Mesenchymal stem cell (in vitro differentiated cells and primary cell): ENCODE data around the gene DAB2.

Experiments
- DNase-seq: peaks from one replicate; pipeline ENCODE4 v3.0.0-alpha.2; 2013
- H2AFZ ChIP-seq: one replicate; pipeline ENCODE4 v1.6.1; 2013; ENCODE audit warnings: low read depth, mild to moderate bottlenecking, control low read depth, inconsistent platforms, low read length, moderate library complexity
- H2AK5ac ChIP-seq: 2 replicates; pipeline ENCODE4 v1.6.1; 2013; ENCODE audit warnings: low read length, moderate library complexity, mild to moderate bottlenecking, inconsistent platforms; ENCODE audit not compliant: severe bottlenecking
- H2BK120ac ChIP-seq: one replicate; pipeline ENCODE4 v1.6.1; 2013; ENCODE audit warnings: low read depth, mild to moderate bottlenecking, inconsistent platforms, low read length, moderate library complexity
- H2BK12ac ChIP-seq, 2 experiments: one replicate each; pipeline ENCODE4 v1.6.1; 2013; ENCODE audit warnings: inconsistent platforms in 2 of 2, low read length in 2 of 2, mild to moderate bottlenecking in 2 of 2, moderate library complexity in 2 of 2, control low read depth in 1 of 2
- H2BK15ac ChIP-seq: one replicate; pipeline ENCODE4 v1.6.1; 2013; ENCODE audit warnings: mild to moderate bottlenecking, low read depth, inconsistent platforms; ENCODE audit not compliant: poor library complexity, severe bottlenecking
- H2BK5ac ChIP-seq: 2 replicates; pipeline ENCODE4 v1.6.1; 2013; ENCODE audit warnings: low read depth, mild to moderate bottlenecking, low read length, control low read depth, inconsistent platforms; ENCODE audit not compliant: poor library complexity, severe bottlenecking
- H3K14ac ChIP-seq, 2 experiments: one replicate each; pipeline ENCODE4 v1.6.1; 2013; ENCODE audit warnings: inconsistent platforms in 2 of 2, low read length in 2 of 2, control low read depth in 1 of 2, mild to moderate bottlenecking in 1 of 2, moderate library complexity in 1 of 2
- H3K18ac ChIP-seq, 2 experiments: one replicate each; pipeline ENCODE4 v1.6.1; 2013; ENCODE audit warnings: inconsistent platforms in 2 of 2, low read length in 2 of 2, control low read depth in 1 of 2, low read depth in 1 of 2, mild to moderate bottlenecking in 1 of 2
- H3K23ac ChIP-seq, 2 experiments: one replicate each; pipeline ENCODE4 v1.6.1; 2013; ENCODE audit warnings: inconsistent platforms in 2 of 2, low read length in 2 of 2, mild to moderate bottlenecking in 2 of 2, moderate library complexity in 2 of 2, control low read depth in 1 of 2
- H3K27ac ChIP-seq: 2 replicates; pipeline ENCODE4 v1.5.1; 2013; ENCODE audit warnings: mild to moderate bottlenecking, moderate library complexity, low read length, control low read depth, inconsistent platforms; ENCODE audit not compliant: poor library complexity, severe bottlenecking
- H3K27me3 ChIP-seq, 2 experiments: 2 replicates each; pipeline versions ENCODE4 v1.6.1 to v1.7.0; 2013; ENCODE audit warnings: low read length in 2 of 2, mild to moderate bottlenecking in 2 of 2, moderate library complexity in 2 of 2, control low read depth in 1 of 2, inconsistent platforms in 1 of 2; ENCODE audit not compliant: control insufficient read depth in 1 of 2, insufficient read depth in 1 of 2
- H3K36me3 ChIP-seq, 2 experiments: 2 replicates each; pipeline versions ENCODE4 v1.6.1 to v1.7.0; 2013; ENCODE audit warnings: low read length in 2 of 2, control low read depth in 1 of 2, inconsistent platforms in 1 of 2, low read depth in 1 of 2, mild to moderate bottlenecking in 1 of 2; ENCODE audit not compliant: insufficient read depth in 2 of 2, control insufficient read depth in 1 of 2
- H3K4ac ChIP-seq, 2 experiments: one replicate each; pipeline ENCODE4 v1.6.1; 2013; ENCODE audit warnings: inconsistent platforms in 2 of 2, low read length in 2 of 2, mild to moderate bottlenecking in 2 of 2, moderate library complexity in 2 of 2, control low read depth in 1 of 2, low read depth in 1 of 2
- H3K4me1 ChIP-seq: 2 replicates; pipeline ENCODE4 v1.6.1; 2013; ENCODE audit warnings: low read depth, low read length, control low read depth; ENCODE audit not compliant: control insufficient read depth, insufficient read depth
- H3K4me2 ChIP-seq: 2 replicates; pipeline ENCODE4 v1.6.1; 2013; ENCODE audit warnings: low read length, mild to moderate bottlenecking, inconsistent platforms; ENCODE audit not compliant: poor library complexity, severe bottlenecking
- H3K4me3 ChIP-seq, 2 experiments: 2 replicates each; pipeline versions ENCODE4 v1.5.1 to v1.7.0; 2013; ENCODE audit warnings: low read length in 2 of 2, mild to moderate bottlenecking in 2 of 2, control low read depth in 1 of 2, low read depth in 1 of 2; ENCODE audit not compliant: insufficient read depth in 1 of 2
- H3K79me1 ChIP-seq: replicated peaks from 2 replicates; pipeline ENCODE4 v1.6.1; 2013; ENCODE audit warnings: mild to moderate bottlenecking, control low read depth, low read length, inconsistent platforms; ENCODE audit not compliant: poor library complexity, severe bottlenecking
- H3K9ac ChIP-seq: 2 replicates; pipeline ENCODE4 v1.7.0; 2013; ENCODE audit warnings: mild to moderate bottlenecking, low read length, moderate library complexity
- H3K9me3 ChIP-seq: 2 replicates; pipeline ENCODE4 v1.7.0; 2013; ENCODE audit warnings: mild to moderate bottlenecking, low read length; ENCODE audit not compliant: control insufficient read depth
- H4K8ac ChIP-seq: one replicate; pipeline ENCODE4 v1.6.1; 2013; ENCODE audit warnings: inconsistent platforms, mild to moderate bottlenecking, low read length, moderate library complexity
- H4K91ac ChIP-seq: one replicate; pipeline ENCODE4 v1.6.1; 2013; ENCODE audit warnings: mild to moderate bottlenecking, low read length, inconsistent platforms
- WGBS: methylation state at CpG from one replicate; pipeline ENCODE4 v1.1.7; 2013; ENCODE audit warnings: mixed read lengths; 5-methylcytosine and 5-hydroxymethylcytosine counted together

DAB2 gene

DNA sequence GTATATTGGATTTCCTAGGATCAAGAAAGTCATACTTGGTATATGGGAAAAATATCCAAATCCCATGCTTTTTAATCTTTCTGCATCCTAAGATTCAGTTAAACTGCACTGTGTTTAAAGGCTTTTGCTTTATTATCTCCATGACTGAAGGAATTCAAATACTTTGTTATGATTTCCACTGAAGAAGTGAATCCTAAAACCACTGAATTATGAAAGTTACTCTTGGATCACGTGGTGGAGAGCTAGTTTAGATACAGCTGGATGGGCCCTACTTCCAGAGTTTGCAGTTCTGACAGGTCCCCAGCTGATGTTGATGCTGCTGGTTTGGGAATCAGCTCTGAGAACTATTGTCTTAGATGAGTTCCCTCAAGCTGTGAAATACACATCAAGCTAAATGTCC is 5.0 kb downstream of the DAB2 start:
- H3K9ac ChIP-seq, result peak overlapping the region; percentile 99
- WGBS, result 78% methylated on average over 1 of the region's 1 CpG

DNA sequence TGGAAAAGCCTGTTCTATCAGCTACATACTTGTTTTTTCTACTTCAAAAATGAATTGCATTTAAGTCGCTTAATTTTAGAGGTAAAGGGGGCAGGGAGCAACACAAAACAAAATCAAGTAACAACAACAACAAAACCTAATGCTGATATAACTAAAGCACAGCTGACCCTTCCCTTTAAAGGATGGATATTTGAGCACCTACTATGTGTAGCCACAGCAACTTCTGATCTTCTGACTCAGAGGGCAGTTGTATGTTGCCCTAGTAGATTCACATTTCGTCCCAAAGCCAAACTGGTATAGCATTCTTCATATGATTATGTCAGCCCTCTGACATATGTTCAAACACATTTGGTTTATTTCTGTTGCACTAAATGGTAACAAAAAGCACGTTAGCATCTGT is 6.8 kb downstream of the DAB2 start:
- DNase-seq, result no peak
- H3K14ac ChIP-seq, result no peak overlapping the region
- H3K27ac ChIP-seq, result no peak overlapping the region
- no peak overlapping the region for H4K91ac ChIP-seq
- peak overlapping the region in 1 of 2 experiments; percentile 93 for H3K4me3 ChIP-seq
- H3K18ac ChIP-seq, result no peak overlapping the region
- H2BK5ac ChIP-seq, result no peak overlapping the region
- peaks cover under 1 to 70% of the 10 kb centered on the region in 2 experiments for H3K36me3 ChIP-seq
- peaks cover 7% of the 10 kb centered on the region for H3K4me1 ChIP-seq
- no peak overlapping the region for H3K4ac ChIP-seq
- no peaks in the 10 kb centered on the region for H3K79me1 ChIP-seq
- H3K27me3 ChIP-seq, result no peaks in the 10 kb centered on the region
- no peak overlapping the region for H2AK5ac ChIP-seq
- H2AFZ ChIP-seq, result no peak overlapping the region
- H3K9me3 ChIP-seq, result no peaks in the 10 kb centered on the region
- no peak overlapping the region for H4K8ac ChIP-seq
- no peak overlapping the region for H2BK15ac ChIP-seq
- peak overlapping the region; percentile 99 for H3K9ac ChIP-seq
- H3K4me2 ChIP-seq, result no peak overlapping the region
- H2BK120ac ChIP-seq, result no peak overlapping the region
- no peak overlapping the region for H2BK12ac ChIP-seq
- H3K23ac ChIP-seq, result no peak overlapping the region
- 100% methylated on average over 2 of the region's 3 CpGs for WGBS

More for the DNA sequence above, 5.0 kb downstream of the DAB2 start:
- Histone ChIP-seq H2BK120ac (no peak overlapping the region), H3K4me1 (peaks cover 7% of the 10 kb centered on the region), H2BK15ac (no peak overlapping the region), H3K4me2 (no peak overlapping the region), H3K23ac (no peak overlapping the region), H3K27ac (no peak overlapping the region), H3K4ac (no peak overlapping the region), H3K9me3 (no peaks in the 10 kb centered on the region), H3K36me3 (peaks cover 0 to 57% of the 10 kb centered on the region in 2 experiments), H2BK12ac (no peak overlapping the region), H2AK5ac (no peak overlapping the region), H3K18ac (no peak overlapping the region), H3K79me1 (no peaks in the 10 kb centered on the region), H4K8ac (no peak overlapping the region), H2BK5ac (no peak overlapping the region), H3K4me3 (peak overlapping the region in 1 of 2 experiments; percentile 93), H2AFZ (no peak overlapping the region), H3K27me3 (no peaks in the 10 kb centered on the region), H3K14ac (no peak overlapping the region), H4K91ac (no peak overlapping the region)
- no peak for DNase-seq

DNA sequence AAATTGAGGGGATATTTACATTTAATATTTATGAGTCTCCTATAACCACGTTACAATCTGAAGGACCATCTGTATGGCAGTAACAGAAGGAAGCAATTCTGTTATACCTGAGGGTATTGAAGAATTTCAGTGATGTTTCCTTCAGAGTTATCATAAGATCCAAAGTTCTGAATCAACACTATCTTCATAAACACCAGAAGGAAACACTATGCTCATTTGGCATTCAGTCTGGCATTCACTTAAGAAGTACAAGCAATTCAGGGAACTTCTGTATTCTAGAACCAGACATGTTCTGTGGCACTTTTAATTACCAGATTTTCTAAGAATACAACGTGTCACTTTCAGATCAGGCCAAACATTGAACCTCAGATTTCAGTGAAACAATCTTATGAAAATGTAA is 9.6 kb downstream of the DAB2 start:
- 91% methylated on average over 1 of the region's 2 CpGs for WGBS
- no peak overlapping the region for H4K8ac ChIP-seq
- no peak overlapping the region for H2BK5ac ChIP-seq
- H3K27ac ChIP-seq, result no peak overlapping the region
- H3K9me3 ChIP-seq, result no peaks in the 10 kb centered on the region
- H2BK15ac ChIP-seq, result no peak overlapping the region
- H3K18ac ChIP-seq, result no peak overlapping the region
- H3K23ac ChIP-seq, result no peak overlapping the region
- H3K4me3 ChIP-seq, result peak overlapping the region in 1 of 2 experiments; percentile 11
- H3K27me3 ChIP-seq, result no peaks in the 10 kb centered on the region
- no peak overlapping the region for H2AK5ac ChIP-seq
- no peak overlapping the region for H2BK12ac ChIP-seq
- no peak overlapping the region for H3K4ac ChIP-seq
- no peak for DNase-seq
- peak overlapping the region; percentile 25 for H3K9ac ChIP-seq
- no peaks in the 10 kb centered on the region for H3K79me1 ChIP-seq
- no peaks in the 10 kb centered on the region for H3K4me1 ChIP-seq
- H2BK120ac ChIP-seq, result no peak overlapping the region
- H4K91ac ChIP-seq, result no peak overlapping the region
- H3K14ac ChIP-seq, result no peak overlapping the region
- no peak overlapping the region for H3K4me2 ChIP-seq
- no peak overlapping the region for H2AFZ ChIP-seq
- H3K36me3 ChIP-seq, result peaks cover 3 to 70% of the 10 kb centered on the region in 2 experiments

DNA sequence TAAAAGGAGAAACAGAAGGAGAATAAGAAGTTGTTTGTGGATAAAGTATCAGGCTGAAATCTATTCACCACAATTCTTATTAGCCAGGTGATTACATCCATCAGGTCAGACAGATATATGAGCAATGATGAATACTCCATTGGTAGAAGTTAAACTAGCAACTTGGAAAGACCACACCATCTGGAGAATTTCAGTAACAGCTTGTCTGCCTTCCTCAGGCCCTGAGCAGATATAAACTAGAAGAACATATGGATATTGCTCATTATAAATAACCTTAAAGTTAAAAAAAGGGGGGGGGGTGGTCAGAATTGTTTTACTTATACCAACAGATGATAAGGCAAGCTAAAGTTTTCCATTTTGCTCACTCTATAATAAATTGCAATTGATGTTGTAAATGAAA is 10.4 kb downstream of the DAB2 start:
- Histone ChIP-seq H3K23ac (no peak overlapping the region), H3K4ac (no peak overlapping the region)

More for the DNA sequence above, 10.4 kb downstream of the DAB2 start:
- Histone ChIP-seq H4K91ac (no peak overlapping the region), H2BK120ac (no peak overlapping the region), H3K9ac (peak overlapping the region; percentile 20), H2BK5ac (no peak overlapping the region), H3K79me1 (no peaks in the 10 kb centered on the region), H2BK12ac (no peak overlapping the region), H3K27ac (no peak overlapping the region), H2AFZ (no peak overlapping the region), H3K14ac (no peak overlapping the region), H4K8ac (no peak overlapping the region), H2BK15ac (no peak overlapping the region), H3K4me3 (peak overlapping the region in 1 of 2 experiments; percentile 4), H3K9me3 (no peaks in the 10 kb centered on the region), H3K4me1 (no peaks in the 10 kb centered on the region), H3K18ac (no peak overlapping the region), H3K27me3 (no peaks in the 10 kb centered on the region), H3K4me2 (no peak overlapping the region), H3K36me3 (peaks cover 3 to 78% of the 10 kb centered on the region in 2 experiments), H2AK5ac (no peak overlapping the region)
- no peak for DNase-seq
